HG03378 (cell line): ENCODE results near the gene HRH1.
"Not testable (repeated sequence)": the region's sequence is repeated elsewhere in the genome, so short reads cannot be mapped to it uniquely, and the experiment has no call there.

Source experiments
- ATAC-seq: cut with Tn5 transposase; IDR thresholded peaks from one replicate; pipeline ENCODE4 v1.9.1; 2021; ENCODE audit warnings: mild to moderate bottlenecking, moderate library complexity; ENCODE audit not compliant: unreplicated experiment

HRH1 gene

GRCh38 chr3:11140030-11140712 lies 14.1 kb upstream of the HRH1 start:
- peak; percentile 97 for ATAC-seq

DNA sequence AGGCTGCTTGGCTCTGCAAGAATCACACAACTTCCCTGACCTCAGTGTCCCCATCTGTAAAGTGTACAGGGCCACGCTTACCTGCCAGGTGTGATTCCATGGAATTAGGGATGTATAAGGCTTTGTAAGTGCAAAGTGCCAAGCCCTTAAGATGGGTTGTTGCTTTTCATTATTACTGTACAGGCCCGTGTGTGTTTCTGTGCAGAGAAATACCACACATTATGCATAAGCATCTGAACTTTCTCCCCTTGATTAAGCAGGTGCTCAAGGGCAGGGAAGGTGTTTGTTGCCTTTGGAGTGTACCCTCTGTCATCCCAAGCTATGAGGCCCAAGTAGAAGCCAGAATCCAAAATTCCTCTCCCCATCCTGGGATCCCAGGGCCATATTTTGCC lies 13.6 kb upstream of the HRH1 start:
- ATAC-seq: peak; percentile 17

DNA sequence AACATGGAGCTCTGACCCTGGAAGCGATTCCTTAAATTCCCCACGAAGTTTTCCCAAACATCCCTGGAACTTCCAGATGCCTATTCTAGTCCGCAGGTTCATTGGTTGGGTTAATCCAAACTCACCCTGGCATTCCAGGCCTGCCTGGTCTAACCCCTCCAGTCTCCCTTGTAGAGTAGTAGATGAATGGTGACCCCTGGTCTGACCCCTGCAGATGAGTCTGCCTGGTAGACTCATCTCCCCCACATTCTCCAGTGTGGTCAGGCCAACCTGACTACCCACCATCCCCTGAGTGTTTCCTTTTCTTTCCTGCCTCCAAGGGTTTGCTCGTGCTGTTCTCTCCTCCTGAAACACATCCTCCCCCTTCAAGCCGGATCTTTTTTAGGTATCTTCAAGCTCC lies 10.8 kb upstream of the HRH1 start:
- no peak for ATAC-seq

DNA sequence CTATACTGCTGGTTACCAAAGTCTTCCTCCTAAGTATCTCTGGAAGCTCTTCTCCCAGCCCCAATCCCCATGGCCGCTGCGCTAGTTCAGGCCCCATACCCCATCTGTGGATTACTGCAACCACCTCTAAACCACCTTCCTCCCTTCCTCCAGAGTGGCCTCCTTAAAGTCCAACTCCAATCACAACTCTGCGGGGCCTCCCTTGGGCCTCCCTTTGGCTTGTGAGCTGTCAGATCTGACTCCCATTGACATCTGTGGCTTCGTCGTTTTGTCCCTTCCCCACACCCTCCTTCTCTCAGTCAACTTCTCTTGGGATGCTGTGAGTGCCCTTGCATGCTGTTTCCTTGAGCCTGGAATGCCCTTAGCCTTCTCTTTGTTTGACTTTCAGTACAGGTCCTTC lies 9.3 kb upstream of the HRH1 start:
- ATAC-seq: no peak

DNA sequence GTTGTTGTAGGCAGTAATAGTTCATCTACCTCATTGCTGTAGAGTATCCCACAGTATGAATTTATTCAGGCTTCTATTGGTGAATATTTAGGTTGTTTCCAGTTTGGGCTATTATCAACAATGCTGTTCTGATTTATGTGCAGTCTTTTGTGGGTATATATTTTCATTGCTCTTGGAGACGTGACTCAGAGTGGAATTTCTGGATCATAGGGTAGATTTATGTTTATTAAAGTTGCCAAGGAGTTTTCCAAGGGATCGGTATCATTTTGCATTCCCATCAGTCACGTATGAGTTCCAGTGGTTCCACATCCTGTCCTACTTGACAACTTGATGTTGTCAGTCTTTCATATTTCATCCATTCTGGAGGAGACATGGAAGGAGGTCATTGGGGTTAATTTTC lies 8.4 kb upstream of the HRH1 start:
- ATAC-seq: no peak

DNA sequence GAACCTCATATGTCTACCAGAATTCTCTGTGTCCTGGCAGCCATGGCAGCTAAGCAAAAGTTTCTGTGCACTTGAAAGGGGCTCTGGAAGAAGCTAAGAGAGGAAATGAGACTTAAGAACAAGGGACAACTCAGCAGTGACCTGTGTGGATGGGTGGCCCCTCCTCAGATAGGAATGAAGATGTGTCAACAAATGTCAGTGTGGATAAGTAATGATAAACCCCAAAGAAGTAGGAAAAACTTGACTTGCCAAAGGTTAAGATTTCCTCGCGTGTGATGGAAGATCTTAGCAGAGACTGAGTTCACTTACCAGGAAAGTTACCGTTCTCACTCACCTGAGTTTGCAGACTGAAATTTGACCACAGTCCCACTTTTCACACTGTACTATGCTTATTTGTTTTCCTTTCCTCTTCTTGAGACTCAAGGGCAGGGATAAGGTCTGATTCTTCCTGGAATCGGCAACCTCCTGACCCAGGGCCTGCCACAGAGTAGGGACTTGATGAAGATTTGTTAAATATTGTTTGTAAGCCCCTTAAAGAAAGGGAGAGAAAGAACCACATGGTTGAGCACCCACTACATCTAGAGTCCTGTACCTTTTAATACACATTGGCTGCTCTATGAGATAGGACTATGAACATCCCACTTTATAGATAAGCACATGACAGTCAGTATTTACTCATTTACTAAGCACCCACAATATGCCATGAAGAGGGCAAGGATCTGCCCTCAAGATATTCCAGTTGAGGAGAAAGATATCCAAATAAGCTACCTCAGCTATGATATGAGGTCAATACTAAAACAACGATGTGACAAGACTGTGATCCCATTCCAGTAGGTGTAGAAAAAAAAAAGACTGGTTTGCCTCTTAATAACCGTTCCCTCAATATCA lies 7.3 kb upstream of the HRH1 start:
- ATAC-seq: no peak

- ATAC-seq: no peak
Measured at GRCh38 chr3:11150256-11150655, 4.0 kb upstream of the HRH1 start.

- ATAC-seq: no peak
Measured at GRCh38 chr3:11152301-11152700, 2.0 kb upstream of the HRH1 start.

DNA sequence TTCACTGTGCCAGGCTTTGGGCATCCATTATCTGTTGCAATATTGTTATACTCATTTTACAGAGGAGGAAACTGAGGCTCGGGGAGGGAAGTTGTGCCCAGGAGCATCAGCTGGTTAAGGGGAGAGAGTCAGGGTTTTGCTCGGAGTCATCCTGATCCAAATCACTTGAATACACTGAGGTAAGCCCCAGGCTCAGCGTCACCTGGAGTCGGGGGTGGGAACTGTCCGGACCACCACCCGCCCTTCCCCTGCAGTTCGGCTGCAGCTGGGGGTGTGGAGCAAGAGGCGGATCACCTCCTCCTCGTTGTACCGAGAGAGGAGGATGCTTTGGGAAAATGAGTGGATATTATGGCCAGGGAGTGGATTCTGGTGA lies 646 bp downstream of the HRH1 start:
- no peak for ATAC-seq

GRCh38 chr3:11155341-11156025 lies 1.2 kb downstream of the HRH1 start:
- ATAC-seq: no peak

DNA sequence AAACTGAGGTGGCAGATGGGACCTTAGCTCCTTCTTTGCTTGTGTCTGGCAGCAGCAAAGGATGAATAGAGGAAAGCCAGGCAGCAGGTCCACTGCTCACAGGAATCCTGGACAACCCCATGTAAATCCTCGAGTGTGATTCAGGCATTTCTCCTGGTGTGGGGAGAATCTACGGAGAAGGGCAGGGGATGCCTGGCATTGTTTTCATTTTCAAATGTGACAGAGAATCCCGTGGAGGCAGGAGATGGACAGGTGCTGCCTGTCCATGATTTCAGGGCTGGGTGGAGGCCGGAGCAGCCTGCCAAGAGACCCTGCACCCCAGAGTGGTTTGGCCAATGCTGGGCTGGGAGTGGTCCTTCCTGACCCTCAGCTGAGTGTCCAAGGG lies 1.7 kb downstream of the HRH1 start:
- no peak for ATAC-seq

DNA sequence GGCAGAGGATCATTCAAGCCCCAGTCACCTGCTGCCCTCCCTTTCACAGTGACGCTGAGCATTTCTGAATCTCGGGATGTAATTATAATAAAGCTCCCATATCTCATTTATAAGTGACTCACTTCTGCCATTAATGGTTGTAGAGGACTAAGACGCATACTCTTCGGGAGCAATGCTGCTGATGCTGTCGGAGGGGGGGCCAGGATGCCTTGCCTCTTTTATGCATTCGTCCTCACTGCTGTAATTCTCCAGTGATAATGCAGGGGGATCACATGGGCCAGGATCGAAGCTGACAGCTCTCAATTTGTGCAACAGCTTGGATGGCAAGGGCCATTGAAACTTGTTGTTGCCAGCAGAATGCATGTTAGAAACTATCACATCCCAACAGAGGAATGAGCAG lies 3.1 kb downstream of the HRH1 start:
- ATAC-seq: no peak

DNA sequence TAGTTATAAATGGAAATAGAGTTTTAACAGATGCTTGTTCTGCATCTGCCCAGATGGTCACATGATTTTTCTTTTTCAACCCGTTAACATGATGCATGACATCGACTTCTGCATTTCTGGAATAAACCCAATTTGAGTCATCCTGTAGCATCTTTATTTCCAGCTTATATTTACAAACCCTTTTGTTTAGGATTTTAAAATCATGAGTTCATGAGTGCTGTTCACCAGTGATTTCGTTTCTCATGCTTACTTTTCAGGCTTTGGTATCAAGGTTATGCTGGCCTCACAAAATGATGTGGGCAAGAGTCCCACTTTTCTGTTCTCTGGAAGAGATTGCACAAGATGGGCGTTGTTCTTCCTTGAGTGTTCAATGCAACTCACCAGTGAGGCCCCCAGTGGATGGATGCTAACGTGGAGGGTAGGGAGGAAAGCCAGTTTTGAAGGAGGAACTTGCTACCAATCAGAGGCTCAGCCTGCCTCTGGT lies 5.2 kb downstream of the HRH1 start:
- no peak for ATAC-seq

- no peak for ATAC-seq
Measured at GRCh38 chr3:11161666-11162065, 7.4 kb downstream of the HRH1 start.

DNA sequence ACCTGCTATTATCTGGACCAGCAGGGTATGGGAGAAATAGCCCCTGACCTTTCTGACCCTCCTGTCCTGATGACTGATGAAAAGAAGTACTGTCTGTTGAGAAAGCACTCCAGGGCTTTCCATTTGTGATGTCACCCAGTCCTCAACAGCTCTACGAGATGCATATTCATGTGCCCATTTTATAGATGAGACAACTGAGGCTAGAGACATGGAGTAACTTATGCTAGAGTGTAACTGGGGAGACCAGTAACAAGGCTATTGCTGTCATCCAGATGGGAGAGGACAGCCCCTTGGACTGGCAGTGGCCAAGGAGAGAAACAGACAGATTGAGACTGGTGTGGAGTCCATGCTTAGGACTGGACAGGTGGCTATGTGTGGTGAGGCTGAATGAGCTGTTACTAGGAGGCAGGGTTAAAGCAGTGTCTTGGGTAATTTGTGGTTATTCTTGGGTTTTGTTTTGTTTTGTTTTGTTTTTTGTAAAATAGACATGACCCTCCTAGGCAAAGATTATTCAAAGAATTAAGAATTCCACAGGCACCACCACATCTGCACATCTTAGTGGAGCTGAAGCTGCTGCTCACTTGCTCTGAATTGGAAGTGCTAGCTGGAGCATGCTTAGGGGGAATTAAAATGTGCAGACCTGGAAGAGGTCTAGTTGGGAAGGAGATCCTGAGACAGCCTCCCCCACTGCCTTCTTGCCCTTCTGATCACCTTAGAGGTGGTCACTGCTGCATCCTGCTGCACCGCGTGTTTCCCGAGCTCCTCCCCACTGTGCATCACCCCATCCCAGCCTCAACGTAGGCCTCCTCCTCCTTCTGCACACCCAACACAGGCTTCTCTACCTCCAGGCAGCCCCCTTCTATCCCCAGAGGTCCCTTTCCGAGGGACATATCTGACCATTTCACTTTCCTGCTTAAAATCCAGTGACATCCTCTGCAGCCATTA lies 8.4 kb downstream of the HRH1 start:
- ATAC-seq: no peak

- ATAC-seq: no peak
Measured at GRCh38 chr3:11164607-11165006, 10.3 kb downstream of the HRH1 start.

DNA sequence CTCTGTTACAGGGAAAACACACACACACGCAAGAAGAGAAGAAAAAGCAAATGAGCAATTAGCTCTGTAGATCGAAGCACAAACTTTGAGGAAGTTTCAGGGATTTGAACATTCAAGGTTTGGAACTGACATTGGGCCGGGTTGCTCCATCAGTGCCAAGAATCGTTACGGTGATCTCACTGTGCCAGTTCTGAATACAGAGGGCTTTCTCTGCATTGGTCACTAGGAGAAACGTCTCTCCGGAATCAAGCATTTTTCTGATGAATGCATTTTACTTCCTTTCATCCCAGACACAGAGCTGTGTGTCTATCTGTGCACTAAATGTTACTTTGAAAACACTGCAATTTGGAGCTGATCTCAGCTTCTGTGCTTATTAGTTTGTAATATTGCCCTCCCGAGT lies 11.2 kb downstream of the HRH1 start:
- ATAC-seq: no peak

DNA sequence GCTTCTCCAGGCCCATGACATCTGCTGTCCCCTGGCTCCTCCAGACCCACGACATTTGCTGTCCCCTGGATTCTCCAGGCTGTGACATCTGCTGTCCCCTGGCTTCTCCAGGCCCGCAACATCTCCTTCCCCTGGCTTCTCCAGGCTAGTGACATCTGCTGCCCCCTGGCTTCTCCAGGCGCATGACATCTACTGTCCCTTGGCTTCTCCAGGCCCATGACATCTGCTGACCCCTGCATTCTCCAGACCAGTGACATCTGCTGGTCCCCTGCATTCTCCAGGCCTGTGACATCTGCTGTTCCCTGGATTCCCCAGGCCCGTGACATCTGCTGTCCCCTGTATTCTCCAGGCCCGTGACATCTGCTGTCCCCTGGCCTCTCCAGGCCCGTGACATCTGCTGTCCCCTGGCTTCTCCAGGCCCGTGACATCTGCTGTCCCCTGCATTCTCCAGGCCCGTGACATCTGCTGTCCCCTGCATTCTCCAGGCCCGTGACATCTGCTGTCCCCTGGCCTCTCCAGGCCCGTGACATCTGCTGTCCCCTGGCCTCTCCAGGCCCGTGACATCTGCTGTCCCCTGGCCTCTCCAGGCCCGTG lies 12.6 kb downstream of the HRH1 start:
- not testable (repeated sequence) for ATAC-seq

- no peak for ATAC-seq
Measured at GRCh38 chr3:11167590-11167989, 13.3 kb downstream of the HRH1 start.

GRCh38 chr3:11168406-11168805 lies 14.1 kb downstream of the HRH1 start:
- no peak for ATAC-seq
